ENCODE results near the gene SEPHS1. TPM values are rescaled to one million over a fixed set of nuclear protein-coding genes. Genes with fewer than 3 reads are reported as not detected.

SEPHS1 gene
- total RNA-seq, 1 donor from 2014 or later = 67.5 TPM

- Mint-ChIP-seq H3K9me3 (ENCODE audit: unreplicated experiment) (no peaks in the 10 kb centered on the region), H3K27ac (ENCODE audit: unreplicated experiment) (peak overlapping the region; percentile 93), H3K4me1 (ENCODE audit: unreplicated experiment) (peaks cover 33% of the 10 kb centered on the region), H3K4me3 (ENCODE audit: unreplicated experiment) (peak overlapping the region; percentile 80), H3K27me3 (ENCODE audit: unreplicated experiment) (peaks cover 9% of the 10 kb centered on the region), H3K36me3 (ENCODE audit: unreplicated experiment) (peaks cover 9% of the 10 kb centered on the region)
- DNase-seq (ENCODE audit: extremely low spot score, unreplicated experiment) = no peak
- TF ChIP-seq, protein P1, sequence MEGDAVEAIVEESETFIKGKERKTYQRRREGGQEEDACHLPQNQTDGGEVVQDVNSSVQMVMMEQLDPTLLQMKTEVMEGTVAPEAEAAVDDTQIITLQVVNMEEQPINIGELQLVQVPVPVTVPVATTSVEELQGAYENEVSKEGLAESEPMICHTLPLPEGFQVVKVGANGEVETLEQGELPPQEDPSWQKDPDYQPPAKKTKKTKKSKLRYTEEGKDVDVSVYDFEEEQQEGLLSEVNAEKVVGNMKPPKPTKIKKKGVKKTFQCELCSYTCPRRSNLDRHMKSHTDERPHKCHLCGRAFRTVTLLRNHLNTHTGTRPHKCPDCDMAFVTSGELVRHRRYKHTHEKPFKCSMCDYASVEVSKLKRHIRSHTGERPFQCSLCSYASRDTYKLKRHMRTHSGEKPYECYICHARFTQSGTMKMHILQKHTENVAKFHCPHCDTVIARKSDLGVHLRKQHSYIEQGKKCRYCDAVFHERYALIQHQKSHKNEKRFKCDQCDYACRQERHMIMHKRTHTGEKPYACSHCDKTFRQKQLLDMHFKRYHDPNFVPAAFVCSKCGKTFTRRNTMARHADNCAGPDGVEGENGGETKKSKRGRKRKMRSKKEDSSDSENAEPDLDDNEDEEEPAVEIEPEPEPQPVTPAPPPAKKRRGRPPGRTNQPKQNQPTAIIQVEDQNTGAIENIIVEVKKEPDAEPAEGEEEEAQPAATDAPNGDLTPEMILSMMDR (IDR thresholded peaks at IDR 0.05) = no peak
Observed at GRCh38 chr10:13346283-13347042, 1.6 kb downstream of the SEPHS1 start.

- H3K27ac Mint-ChIP-seq (ENCODE audit: unreplicated experiment) = peak overlapping the region; percentile 23
- H3K9me3 Mint-ChIP-seq (ENCODE audit: unreplicated experiment) = no peaks in the 10 kb centered on the region
- TF ChIP-seq, protein P1 (IDR thresholded peaks at IDR 0.05) = no peak
- H3K27me3 Mint-ChIP-seq (ENCODE audit: unreplicated experiment) = no peaks in the 10 kb centered on the region
- peaks cover 20% of the 10 kb centered on the region for H3K36me3 Mint-ChIP-seq (ENCODE audit: unreplicated experiment)
- no peak overlapping the region for H3K4me3 Mint-ChIP-seq (ENCODE audit: unreplicated experiment)
- H3K4me1 Mint-ChIP-seq (ENCODE audit: unreplicated experiment) = peaks cover 37% of the 10 kb centered on the region
- no peak for DNase-seq (ENCODE audit: extremely low spot score, unreplicated experiment)
Observed at GRCh38 chr10:13340626-13341376, 7.3 kb downstream of the SEPHS1 start.

GRCh38 chr10:13340068-13340467, 8.0 kb downstream of the SEPHS1 start:
- Mint-ChIP-seq H3K4me1 (ENCODE audit: unreplicated experiment) (peaks cover 31% of the 10 kb centered on the region), H3K27ac (ENCODE audit: unreplicated experiment) (peak overlapping the region; percentile 19), H3K27me3 (ENCODE audit: unreplicated experiment) (no peaks in the 10 kb centered on the region), H3K36me3 (ENCODE audit: unreplicated experiment) (peaks cover 21% of the 10 kb centered on the region), H3K4me3 (ENCODE audit: unreplicated experiment) (no peak overlapping the region), H3K9me3 (ENCODE audit: unreplicated experiment) (no peaks in the 10 kb centered on the region)
- TF ChIP-seq, protein P1 (IDR thresholded peaks at IDR 0.05) = no peak
- no peak for DNase-seq (ENCODE audit: extremely low spot score, unreplicated experiment)

- TF ChIP-seq, protein P1 (IDR thresholded peaks at IDR 0.05) = no peak
- Mint-ChIP-seq H3K9me3 (ENCODE audit: unreplicated experiment) (no peaks in the 10 kb centered on the region), H3K36me3 (ENCODE audit: unreplicated experiment) (peaks cover 23% of the 10 kb centered on the region), H3K27me3 (ENCODE audit: unreplicated experiment) (no peaks in the 10 kb centered on the region), H3K4me1 (ENCODE audit: unreplicated experiment) (peaks cover 23% of the 10 kb centered on the region), H3K4me3 (ENCODE audit: unreplicated experiment) (peak overlapping the region; percentile 26), H3K27ac (ENCODE audit: unreplicated experiment) (peak overlapping the region; percentile 31)
- no peak for DNase-seq (ENCODE audit: extremely low spot score, unreplicated experiment)
Observed at GRCh38 chr10:13338390-13339110, 9.5 kb downstream of the SEPHS1 start.
